IMR-90 (cell line): Measurements from ENCODE around the gene TRPM3. TPM values are rescaled to one million over a fixed set of nuclear protein-coding genes. Genes with fewer than 3 reads are reported as not detected.

Source experiments
- ATAC-seq: fragments of 200-7000 bp; cut with Tn5 transposase; 2 replicates; pipeline ENCODE4 v1.9.1; 2020; ENCODE audit warnings: low read depth, mild to moderate bottlenecking, moderate library complexity
- BruUV-seq: library from RNA; stranded (reverse); fragments of 400-500 nt; replicated peaks from 2 replicates; lab custom pipeline; 2021; lab: Mats Ljungman, UMichigan
- CTCF ChIA-PET: fragments of 300-600 bp; formaldehyde crosslinking; extraction: SDS; loops from one replicate; lab custom pipeline; 2021; ENCODE audit warnings: antibody characterized with exemption; lab: Yijun Ruan, JAX
- POLR2A ChIA-PET: fragments of 300-600 bp; sonication (Branson Sonifier 250); formaldehyde crosslinking; loops from one replicate; lab custom pipeline; 2022; ENCODE audit warnings: antibody characterized with exemption; ENCODE audit not compliant: unreplicated experiment; lab: Charles Lee
- DNase-seq: peaks from one replicate; pipeline ENCODE4 v3.0.0; 2013
- H2AFZ ChIP-seq: replicated peaks from 2 replicates; pipeline ENCODE3; 2013; ENCODE audit warnings: low read length, mild to moderate bottlenecking; ENCODE audit not compliant: poor library complexity
- H2AK5ac ChIP-seq: 2 replicates; pipeline ENCODE4 v1.6.1; 2013; ENCODE audit warnings: low read depth, low read length, inconsistent platforms
- H2AK9ac ChIP-seq: replicated peaks from 2 replicates; pipeline ENCODE3; 2013; ENCODE audit warnings: mild to moderate bottlenecking, low read depth, low read length, moderate library complexity; ENCODE audit not compliant: poor library complexity
- H2BK120ac ChIP-seq: 2 replicates; pipeline ENCODE4 v1.6.1; 2013; ENCODE audit warnings: low read depth, low read length, inconsistent platforms
- H2BK15ac ChIP-seq: 3 replicates; pipeline ENCODE4 v1.6.1; 2013; ENCODE audit warnings: low read depth, low read length, inconsistent platforms
- H2BK20ac ChIP-seq: 2 replicates; pipeline ENCODE4 v1.6.1; 2013; ENCODE audit warnings: low read depth, mild to moderate bottlenecking, inconsistent platforms, low read length, moderate library complexity
- H2BK5ac ChIP-seq: 2 replicates; pipeline ENCODE4 v1.6.1; 2013; ENCODE audit warnings: mild to moderate bottlenecking, low read depth, low read length, inconsistent platforms; ENCODE audit not compliant: poor library complexity, severe bottlenecking
- H3K14ac ChIP-seq: replicated peaks from 2 replicates; pipeline ENCODE4 v1.6.1; 2013; ENCODE audit warnings: low read depth, low read length, inconsistent platforms
- H3K18ac ChIP-seq: 2 replicates; pipeline ENCODE4 v1.6.1; 2013; ENCODE audit warnings: low read depth, low read length, control low read depth
- H3K23ac ChIP-seq: 2 replicates; pipeline ENCODE4 v1.6.1; 2013; ENCODE audit warnings: low read depth, low read length, inconsistent platforms
- H3K27ac ChIP-seq: 2 replicates; pipeline ENCODE4 v1.5.1; 2013; ENCODE audit warnings: mild to moderate bottlenecking, control low read depth, low read length; ENCODE audit not compliant: insufficient read depth
- H3K27me3 ChIP-seq: 2 replicates; pipeline ENCODE4 v1.6.1; 2013; ENCODE audit warnings: low read length; ENCODE audit not compliant: control insufficient read depth, insufficient read depth
- H3K36me3 ChIP-seq: 2 replicates; pipeline ENCODE4 v1.6.1; 2013; ENCODE audit warnings: low read length, mixed read lengths; ENCODE audit not compliant: control insufficient read depth, insufficient read depth
- H3K4ac ChIP-seq: 2 replicates; pipeline ENCODE4 v1.6.1; 2013; ENCODE audit warnings: low read depth, low read length, inconsistent platforms
- H3K4me1 ChIP-seq: 2 replicates; pipeline ENCODE4 v1.6.1; 2013; ENCODE audit warnings: low read length, mixed read lengths; ENCODE audit not compliant: control insufficient read depth, insufficient read depth
- H3K4me2 ChIP-seq: 2 replicates; pipeline ENCODE4 v1.6.1; 2013; ENCODE audit warnings: low read depth, mild to moderate bottlenecking, control low read depth, low read length, moderate library complexity
- H3K4me3 ChIP-seq: 2 replicates; pipeline ENCODE4 v1.5.1; 2013; ENCODE audit warnings: low read depth, mild to moderate bottlenecking, control low read depth, low read length, moderate library complexity; ENCODE audit not compliant: insufficient read depth
- H3K56ac ChIP-seq: 2 replicates; pipeline ENCODE4 v1.6.1; 2013; ENCODE audit warnings: low read length, inconsistent platforms; ENCODE audit not compliant: insufficient read depth; ENCODE audit errors: extremely low read depth
- H3K79me1 ChIP-seq, 2 experiments: 2 replicates each; pipeline ENCODE4 v1.6.1; 2013; ENCODE audit warnings: low read length in 2 of 2, inconsistent platforms in 1 of 2, low read depth in 1 of 2
- H3K9ac ChIP-seq: 2 replicates; pipeline ENCODE4 v1.6.1; 2013; ENCODE audit warnings: low read depth, low read length, control low read depth
- H3K9me1 ChIP-seq: 2 replicates; pipeline ENCODE4 v1.6.1; 2013; ENCODE audit warnings: low read length, inconsistent platforms; ENCODE audit not compliant: insufficient read depth
- H3K9me3 ChIP-seq: 2 replicates; pipeline ENCODE4 v1.6.1; 2013; ENCODE audit warnings: low read length; ENCODE audit not compliant: control insufficient read depth, insufficient read depth
- H4K20me1 ChIP-seq: 2 replicates; pipeline ENCODE4 v1.6.1; 2013; ENCODE audit warnings: low read length, inconsistent platforms; ENCODE audit not compliant: insufficient read depth
- H4K5ac ChIP-seq: 2 replicates; pipeline ENCODE4 v1.6.1; 2013; ENCODE audit warnings: mild to moderate bottlenecking, low read depth, low read length, control low read depth
- H4K8ac ChIP-seq, 2 experiments: 2 replicates each; pipeline ENCODE4 v1.6.1; 2013; ENCODE audit warnings: low read depth in 2 of 2, low read length in 2 of 2, control low read depth in 1 of 2, inconsistent platforms in 1 of 2
- H4K91ac ChIP-seq: 2 replicates; pipeline ENCODE4 v1.6.1; 2013; ENCODE audit warnings: low read depth, low read length, inconsistent platforms; ENCODE audit not compliant: insufficient read depth
- BHLHE40 ChIP-seq: fragments of 150-350 bp; IDR thresholded peaks from 2 replicates; pipeline ENCODE4 v1.6.1; 2016; ENCODE audit warnings: mild to moderate bottlenecking, low read depth, low read length
- CHD1 ChIP-seq: IDR thresholded peaks from 2 replicates; pipeline ENCODE4 v1.6.1; 2012; ENCODE audit warnings: low read depth, low read length, improper control_type of control experiment
- CTCF ChIP-seq: conservative IDR thresholded peaks from 2 replicates; pipeline ENCODE4 v1.5.1; 2012; ENCODE audit warnings: mild to moderate bottlenecking, low read depth, low read length, improper control_type of control experiment
- ELK1 ChIP-seq: fragments of 150-350 bp; IDR thresholded peaks from 2 replicates; pipeline ENCODE4 v1.6.1; 2016; ENCODE audit warnings: low read depth, mild to moderate bottlenecking, low read length, moderate library complexity, borderline replicate concordance
- FOS ChIP-seq: fragments of 150-350 bp; IDR thresholded peaks from 2 replicates; pipeline ENCODE4 v1.6.1; 2016; ENCODE audit warnings: low read depth, low read length
- MAFK ChIP-seq: IDR thresholded peaks from 2 replicates; pipeline ENCODE4 v1.6.1; 2012; ENCODE audit warnings: low read depth, low read length, improper control_type of control experiment
- MAZ ChIP-seq: IDR thresholded peaks from 2 replicates; pipeline ENCODE4 v1.6.1; 2012; ENCODE audit warnings: low read depth, mild to moderate bottlenecking, low read length, improper control_type of control experiment, moderate library complexity, borderline replicate concordance
- MXI1 ChIP-seq: IDR thresholded peaks from 2 replicates; pipeline ENCODE4 v1.6.1; 2012; ENCODE audit warnings: low read depth, mild to moderate bottlenecking, low read length, moderate library complexity, borderline replicate concordance
- NFE2L2 ChIP-seq: fragments of 150-350 bp; IDR thresholded peaks from 2 replicates; pipeline ENCODE4 v1.6.1; 2016; ENCODE audit warnings: low read depth, mild to moderate bottlenecking, low read length
- POLR2A ChIP-seq: IDR thresholded peaks from 2 replicates; pipeline ENCODE4 v1.6.1; 2012; ENCODE audit warnings: mild to moderate bottlenecking, low read depth, low read length
- RAD21 ChIP-seq: IDR thresholded peaks from 2 replicates; pipeline ENCODE4 v1.6.1; 2012; ENCODE audit warnings: low read length, improper control_type of control experiment
- RCOR1 ChIP-seq: IDR thresholded peaks from 2 replicates; pipeline ENCODE4 v1.6.1; 2012; ENCODE audit warnings: mild to moderate bottlenecking, low read length, improper control_type of control experiment; ENCODE audit not compliant: insufficient replicate concordance
- RFX5 ChIP-seq: IDR thresholded peaks from 2 replicates; pipeline ENCODE4 v1.8.0; 2012; ENCODE audit warnings: low read depth, mild to moderate bottlenecking, low read length, moderate library complexity
- SMC3 ChIP-seq: fragments of 150-350 bp; IDR thresholded peaks from 2 replicates; pipeline ENCODE4 v1.6.1; 2016; ENCODE audit warnings: low read depth, mild to moderate bottlenecking, antibody characterized with exemption, low read length, moderate library complexity
- USF2 ChIP-seq: fragments of 150-350 bp; IDR thresholded peaks from 2 replicates; pipeline ENCODE4 v1.6.1; 2017; ENCODE audit warnings: mild to moderate bottlenecking, antibody characterized with exemption, low read length, low read depth
- WGBS, 2 experiments: methylation state at CpG; one replicate each; pipeline versions ENCODE4 v1.1.5 to v1.1.7; 2013; ENCODE audit warnings: missing lambda C conversion rate in 2 of 2; ENCODE audit not compliant: insufficient read length in 1 of 2; ENCODE audit errors: extremely low coverage in 2 of 2; 5-methylcytosine and 5-hydroxymethylcytosine counted together
- dilution Hi-C: fragments of 300-500 bp; cut with HindIII; formaldehyde crosslinking; loops from one replicate; pipeline ENCODE4 v1.14.3; 2018; ENCODE audit warnings: low sequenced_read_pairs; ENCODE audit not compliant: unreplicated experiment
- in situ Hi-C: fragments of 300-500 bp; cut with MboI; formaldehyde crosslinking; loops from 3 replicates; pipeline ENCODE4 v1.14.3; 2019; ENCODE audit warnings: low sequenced_read_pairs, inconsistent platforms, mixed read lengths
- intact Hi-C: fragments of 100-400 bp; cut with micrococcal nuclease; formaldehyde crosslinking; loops from 2 replicates; pipeline ENCODE4 v1.10.0; 2022
- polyA plus RNA-seq, 3 experiments: library from polyadenylated mRNA; depleted of rRNA; stranded (reverse); fragments of >200 nt; gene quantifications; 2 replicates each; pipeline ENCODE4 v1.2.3, GENCODE V29; 2012; ENCODE audit warnings: low replicate concordance in 1 of 3
- total RNA-seq: library from RNA; depleted of rRNA; stranded (reverse); fragments of >200 nt; gene quantifications from 2 replicates; pipeline ENCODE4 v1.2.3, GENCODE V29; 2012

Gene TRPM3
- total and polyA plus RNA-seq, 2 of the 4 experiments (the other 2 are of a cell fraction), result not detected

GRCh38 chr9:70873506-70873905, 247.9 kb downstream of the TRPM3 start:
- no peaks in the 10 kb centered on the region for H3K9me1 ChIP-seq
- peaks cover 5% of the 10 kb centered on the region for H3K27me3 ChIP-seq
- 0% methylated on average over 1 of the region's 2 CpGs; no CpG with 5 or more reads in 1 of the 2 experiments for WGBS, 2 experiments
- POLR2A ChIA-PET, result no interaction called here
- no peak for ATAC-seq
- H3K36me3 ChIP-seq, result no peaks in the 10 kb centered on the region
- H3K79me1 ChIP-seq, result no peaks in the 10 kb centered on the region
- H2BK20ac ChIP-seq, result no peak overlapping the region
- no peak overlapping the region for H3K56ac ChIP-seq
- H3K18ac ChIP-seq, result no peak overlapping the region
- H3K23ac ChIP-seq, result no peak overlapping the region
- CTCF ChIA-PET, result no interaction called here
- BruUV-seq, result no TSS peak
- no peak overlapping the region for H2AK9ac ChIP-seq
- no peaks in the 10 kb centered on the region for H3K9me3 ChIP-seq
- no peak overlapping the region for H3K4me3 ChIP-seq
- H3K4me2 ChIP-seq, result no peak overlapping the region
- H2BK5ac ChIP-seq, result no peak overlapping the region
- no peak overlapping the region for H3K27ac ChIP-seq
- H4K20me1 ChIP-seq, result no peaks in the 10 kb centered on the region
- H3K4me1 ChIP-seq, result no peaks in the 10 kb centered on the region
- H2BK15ac ChIP-seq, result no peak overlapping the region
- no peak overlapping the region for H4K8ac ChIP-seq
- dilution Hi-C loops (no loop called here), in situ Hi-C loops (no loop called here), intact Hi-C loops (no loop called here)
- no peak for TF ChIP-seq MAZ
- no peak for TF ChIP-seq MXI1
- no peak for TF ChIP-seq RCOR1
- TF ChIP-seq SMC3, result no peak
- TF ChIP-seq ELK1, result no peak
- TF ChIP-seq CHD1, result no peak
- no peak for TF ChIP-seq FOS
- TF ChIP-seq RAD21, result no peak
- no peak for TF ChIP-seq MAFK
- no peak for TF ChIP-seq USF2
- TF ChIP-seq POLR2A, result no peak
- TF ChIP-seq CTCF, result no peak
- TF ChIP-seq NFE2L2, result no peak
- no peak for TF ChIP-seq BHLHE40
- no peak for TF ChIP-seq RFX5
- H3K9ac ChIP-seq, result no peak overlapping the region
- no peak overlapping the region for H2AK5ac ChIP-seq
- H2AFZ ChIP-seq, result no peak overlapping the region
- DNase-seq, result no peak
- no peak overlapping the region for H4K5ac ChIP-seq
- H4K91ac ChIP-seq, result no peak overlapping the region
- H3K14ac ChIP-seq, result no peak overlapping the region
- H2BK120ac ChIP-seq, result no peak overlapping the region
- H3K4ac ChIP-seq, result no peak overlapping the region
